ENCODE measurements around the gene BMP7. TPM values are rescaled to one million over a fixed set of nuclear protein-coding genes. Genes with fewer than 3 reads are reported as not detected.

BMP7 gene
- total RNA-seq, 1 donor from 2014 or later, result not detected

GRCh38 chr20:57212534-57213276 is 53.7 kb downstream of the BMP7 start:
- DNase-seq (ENCODE audit: low read depth, low spot score), result no peak

GRCh38 chr20:57211908-57212533 is 54.4 kb downstream of the BMP7 start:
- no peak for DNase-seq (ENCODE audit: low read depth, low spot score)

- no peak for DNase-seq (ENCODE audit: low read depth, low spot score)
These were observed 55.0 kb downstream of the BMP7 start for GRCh38 chr20:57211406-57211805.

GRCh38 chr20:57210911-57211280 is 55.5 kb downstream of the BMP7 start:
- no peak for DNase-seq (ENCODE audit: low read depth, low spot score)

GRCh38 chr20:57210054-57210910 is 56.2 kb downstream of the BMP7 start:
- DNase-seq (ENCODE audit: low read depth, low spot score), result no peak

GRCh38 chr20:57209413-57209812 is 57.0 kb downstream of the BMP7 start:
- no peak for DNase-seq (ENCODE audit: low read depth, low spot score)

GRCh38 chr20:57208198-57208597 is 58.2 kb downstream of the BMP7 start:
- DNase-seq (ENCODE audit: low read depth, low spot score), result no peak

- DNase-seq (ENCODE audit: low read depth, low spot score), result no peak
These were observed 59.2 kb downstream of the BMP7 start for GRCh38 chr20:57207251-57207650.

- no peak for DNase-seq (ENCODE audit: low read depth, low spot score)
These were observed 60.7 kb downstream of the BMP7 start for GRCh38 chr20:57205606-57206219.

GRCh38 chr20:57203986-57204385 is 62.5 kb downstream of the BMP7 start:
- DNase-seq (ENCODE audit: low read depth, low spot score), result no peak

- DNase-seq (ENCODE audit: low read depth, low spot score), result no peak
These were observed 63.2 kb downstream of the BMP7 start for GRCh38 chr20:57203204-57203603.

- no peak for DNase-seq (ENCODE audit: low read depth, low spot score)
These were observed 64.1 kb downstream of the BMP7 start for GRCh38 chr20:57202309-57202708.

- DNase-seq (ENCODE audit: low read depth, low spot score), result no peak
These were observed 65.4 kb downstream of the BMP7 start for GRCh38 chr20:57200882-57201695.

- no peak for DNase-seq (ENCODE audit: low read depth, low spot score)
These were observed 66.6 kb downstream of the BMP7 start for GRCh38 chr20:57199656-57200405.

- no peak for DNase-seq (ENCODE audit: low read depth, low spot score)
These were observed 68.0 kb downstream of the BMP7 start for GRCh38 chr20:57198132-57199072.

GRCh38 chr20:57197352-57198131 is 68.9 kb downstream of the BMP7 start:
- no peak for DNase-seq (ENCODE audit: low read depth, low spot score)

- no peak for DNase-seq (ENCODE audit: low read depth, low spot score)
These were observed 70.9 kb downstream of the BMP7 start for GRCh38 chr20:57195469-57196100.

- no peak for DNase-seq (ENCODE audit: low read depth, low spot score)
These were observed 71.4 kb downstream of the BMP7 start for GRCh38 chr20:57195023-57195422.

Data from pulmonary artery endothelial cell (primary cell).